ENCODE results near the gene OR4Q3.
"Not testable (repeated sequence)": the region's sequence is repeated elsewhere in the genome, so short reads cannot be mapped to it uniquely, and the experiment has no call there.

The OR4Q3 gene

GRCh38 chr14:19743256-19743655 lies at the start of gene OR4Q3:
OR4Q3 (plus strand) TSS chr14:19743571.
- Mint-ChIP-seq H3K27me3 (no peaks in the 10 kb centered on the region), H3K9me3 (peaks cover 26% of the 10 kb centered on the region), H3K27ac (no peak within 1 kb of the TSS), H3K4me1 (ENCODE audit: low read depth) (no peaks in the 10 kb centered on the region), H3K36me3 (ENCODE audit: low read depth) (no peaks in the 10 kb centered on the region), H3K4me3 (no peak within 1 kb of the TSS)
- intact Hi-C loops (cut with micrococcal nuclease) = no loop called here

GRCh38 chr14:19729359-19729758 lies 14.0 kb upstream of the OR4Q3 start:
- intact Hi-C loops (cut with micrococcal nuclease) = no loop called here
- H3K9me3 Mint-ChIP-seq = peaks cover 7% of the 10 kb centered on the region
- no peak overlapping the region for H3K27ac Mint-ChIP-seq
- no peaks in the 10 kb centered on the region for H3K36me3 Mint-ChIP-seq (ENCODE audit: low read depth)
- H3K4me1 Mint-ChIP-seq (ENCODE audit: low read depth) = no peaks in the 10 kb centered on the region
- no peaks in the 10 kb centered on the region for H3K27me3 Mint-ChIP-seq
- no peak overlapping the region for H3K4me3 Mint-ChIP-seq

GRCh38 chr14:19729763-19730162 lies 13.6 kb upstream of the OR4Q3 start:
- no peaks in the 10 kb centered on the region for H3K27me3 Mint-ChIP-seq
- intact Hi-C loops (cut with micrococcal nuclease) = no loop called here
- peaks cover 7% of the 10 kb centered on the region for H3K9me3 Mint-ChIP-seq
- no peaks in the 10 kb centered on the region for H3K36me3 Mint-ChIP-seq (ENCODE audit: low read depth)
- no peaks in the 10 kb centered on the region for H3K4me1 Mint-ChIP-seq (ENCODE audit: low read depth)
- H3K27ac Mint-ChIP-seq = no peak overlapping the region
- no peak overlapping the region for H3K4me3 Mint-ChIP-seq

GRCh38 chr14:19733893-19734292 lies 9.5 kb upstream of the OR4Q3 start:
- H3K4me3 Mint-ChIP-seq; intact Hi-C loops (cut with micrococcal nuclease); H3K4me1 Mint-ChIP-seq (ENCODE audit: low read depth): not testable (repeated sequence)

GRCh38 chr14:19752316-19752715 lies 8.9 kb downstream of the OR4Q3 start:
- H3K36me3 Mint-ChIP-seq (ENCODE audit: low read depth) = not testable (repeated sequence)

More at GRCh38 chr14:19733893-19734292, 9.5 kb upstream of the OR4Q3 start:
- H3K27me3 Mint-ChIP-seq; H3K27ac Mint-ChIP-seq; H3K36me3 Mint-ChIP-seq (ENCODE audit: low read depth); H3K9me3 Mint-ChIP-seq: not testable (repeated sequence)

GRCh38 chr14:19754172-19754571 lies 10.8 kb downstream of the OR4Q3 start:
- intact Hi-C loops (cut with micrococcal nuclease) = no loop called here
- no peaks in the 10 kb centered on the region for H3K4me1 Mint-ChIP-seq (ENCODE audit: low read depth)
- no peaks in the 10 kb centered on the region for H3K9me3 Mint-ChIP-seq
- no peak overlapping the region for H3K27ac Mint-ChIP-seq
- H3K36me3 Mint-ChIP-seq (ENCODE audit: low read depth) = no peaks in the 10 kb centered on the region
- no peaks in the 10 kb centered on the region for H3K27me3 Mint-ChIP-seq
- no peak overlapping the region for H3K4me3 Mint-ChIP-seq

More at GRCh38 chr14:19752316-19752715, 8.9 kb downstream of the OR4Q3 start:
- H3K4me1 Mint-ChIP-seq (ENCODE audit: low read depth); H3K4me3 Mint-ChIP-seq; H3K9me3 Mint-ChIP-seq; H3K27me3 Mint-ChIP-seq; H3K27ac Mint-ChIP-seq; intact Hi-C loops (cut with micrococcal nuclease): not testable (repeated sequence)

- H3K4me1 Mint-ChIP-seq (ENCODE audit: low read depth); H3K36me3 Mint-ChIP-seq (ENCODE audit: low read depth); H3K27ac Mint-ChIP-seq; intact Hi-C loops (cut with micrococcal nuclease); H3K27me3 Mint-ChIP-seq; H3K4me3 Mint-ChIP-seq: not testable (repeated sequence)
- peaks cover 24% of the 10 kb centered on the region for H3K9me3 Mint-ChIP-seq
Measured at GRCh38 chr14:19771491-19771890, 28.1 kb downstream of the OR4Q3 start.

GRCh38 chr14:19771895-19772430 lies 28.6 kb downstream of the OR4Q3 start:
- Mint-ChIP-seq H3K27me3 (no peaks in the 10 kb centered on the region), H3K9me3 (peaks cover 24% of the 10 kb centered on the region)

GRCh38 chr14:19772454-19772853 lies 29.1 kb downstream of the OR4Q3 start:
- not testable (repeated sequence) for H3K36me3 Mint-ChIP-seq (ENCODE audit: low read depth)

More at GRCh38 chr14:19771895-19772430, 28.6 kb downstream of the OR4Q3 start:
- peak overlapping the region; percentile 53 for H3K27ac Mint-ChIP-seq
- no peak overlapping the region for H3K4me3 Mint-ChIP-seq
- no peaks in the 10 kb centered on the region for H3K4me1 Mint-ChIP-seq (ENCODE audit: low read depth)
- no peaks in the 10 kb centered on the region for H3K36me3 Mint-ChIP-seq (ENCODE audit: low read depth)
- intact Hi-C loops (cut with micrococcal nuclease) = no loop called here

GRCh38 chr14:19773204-19773603 lies 29.8 kb downstream of the OR4Q3 start, which contains the start of gene OR4M1:
OR4M1 (plus strand) TSS chr14:19773504; CDS start chr14:19780323, 6,819 bp downstream.
- H3K4me1 Mint-ChIP-seq (ENCODE audit: low read depth); H3K36me3 Mint-ChIP-seq (ENCODE audit: low read depth); H3K27me3 Mint-ChIP-seq; intact Hi-C loops (cut with micrococcal nuclease); H3K4me3 Mint-ChIP-seq: not testable (repeated sequence)
- H3K27ac Mint-ChIP-seq = peak within 1 kb of the TSS; percentile 53
- peaks cover 24% of the 10 kb centered on the region for H3K9me3 Mint-ChIP-seq

More at GRCh38 chr14:19772454-19772853, 29.1 kb downstream of the OR4Q3 start:
- intact Hi-C loops (cut with micrococcal nuclease); H3K27me3 Mint-ChIP-seq; H3K4me3 Mint-ChIP-seq; H3K4me1 Mint-ChIP-seq (ENCODE audit: low read depth): not testable (repeated sequence)
- Mint-ChIP-seq H3K9me3 (peaks cover 24% of the 10 kb centered on the region), H3K27ac (peak overlapping the region; percentile 53)

- Mint-ChIP-seq H3K9me3 (peaks cover 20% of the 10 kb centered on the region), H3K27ac (no peak overlapping the region), H3K4me3 (no peak overlapping the region), H3K27me3 (no peaks in the 10 kb centered on the region), H3K4me1 (ENCODE audit: low read depth) (no peaks in the 10 kb centered on the region), H3K36me3 (ENCODE audit: low read depth) (no peaks in the 10 kb centered on the region)
- intact Hi-C loops (cut with micrococcal nuclease) = no loop called here
Measured at GRCh38 chr14:19775587-19775986, 32.2 kb downstream of the OR4Q3 start.

GRCh38 chr14:19785848-19786247 lies 42.5 kb downstream of the OR4Q3 start:
- H3K4me3 Mint-ChIP-seq; H3K27me3 Mint-ChIP-seq; H3K27ac Mint-ChIP-seq; intact Hi-C loops (cut with micrococcal nuclease); H3K36me3 Mint-ChIP-seq (ENCODE audit: low read depth); H3K9me3 Mint-ChIP-seq; H3K4me1 Mint-ChIP-seq (ENCODE audit: low read depth): not testable (repeated sequence)

GRCh38 chr14:19787318-19787717 lies 43.9 kb downstream of the OR4Q3 start:
- H3K27ac Mint-ChIP-seq; H3K4me1 Mint-ChIP-seq (ENCODE audit: low read depth); H3K36me3 Mint-ChIP-seq (ENCODE audit: low read depth); intact Hi-C loops (cut with micrococcal nuclease); H3K4me3 Mint-ChIP-seq; H3K27me3 Mint-ChIP-seq; H3K9me3 Mint-ChIP-seq: not testable (repeated sequence)

GRCh38 chr14:19788150-19788549 lies 44.8 kb downstream of the OR4Q3 start:
- H3K4me1 Mint-ChIP-seq (ENCODE audit: low read depth); H3K4me3 Mint-ChIP-seq; H3K36me3 Mint-ChIP-seq (ENCODE audit: low read depth); H3K27ac Mint-ChIP-seq; intact Hi-C loops (cut with micrococcal nuclease); H3K27me3 Mint-ChIP-seq; H3K9me3 Mint-ChIP-seq: not testable (repeated sequence)

- intact Hi-C loops (cut with micrococcal nuclease); H3K9me3 Mint-ChIP-seq; H3K27ac Mint-ChIP-seq; H3K4me1 Mint-ChIP-seq (ENCODE audit: low read depth); H3K36me3 Mint-ChIP-seq (ENCODE audit: low read depth); H3K4me3 Mint-ChIP-seq; H3K27me3 Mint-ChIP-seq: not testable (repeated sequence)
Measured at GRCh38 chr14:19796520-19797108, 53.2 kb downstream of the OR4Q3 start.
